Measurements from ENCODE around the gene PTRH1.

PTRH1 gene

DNA sequence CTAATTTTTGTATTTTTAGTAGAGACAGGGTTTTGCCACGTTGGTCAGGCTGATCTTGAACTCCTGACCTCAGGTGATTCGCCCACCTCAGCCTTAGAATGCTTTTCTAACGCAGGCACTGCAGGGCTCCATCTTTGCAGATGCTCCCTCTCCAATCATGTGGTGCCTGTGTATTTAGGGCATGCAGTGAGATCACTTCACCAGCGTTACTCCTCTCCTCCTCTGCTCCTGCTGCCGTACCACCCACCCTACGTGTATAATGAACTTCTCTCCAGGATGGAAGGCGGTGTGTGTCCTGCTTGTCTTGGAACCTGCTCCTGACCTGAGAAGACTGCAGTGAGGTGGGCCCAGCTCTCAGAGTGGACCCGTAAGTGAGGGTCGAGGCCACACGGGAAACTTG lies 22.3 kb downstream of the PTRH1 start:
- no peak for DNase-seq

- DNase-seq: no peak
Observed at GRCh38 chr9:127692071-127692470, 23.4 kb downstream of the PTRH1 start.

- no peak for DNase-seq
Observed at GRCh38 chr9:127690735-127691134, 24.7 kb downstream of the PTRH1 start.

GRCh38 chr9:127689329-127690000 lies 26.0 kb downstream of the PTRH1 start:
- DNase-seq: no peak

- DNase-seq: no peak
Observed at GRCh38 chr9:127686461-127687393, 28.7 kb downstream of the PTRH1 start.

- DNase-seq: no peak
Observed at GRCh38 chr9:127684576-127684975, 30.9 kb downstream of the PTRH1 start.

DNA sequence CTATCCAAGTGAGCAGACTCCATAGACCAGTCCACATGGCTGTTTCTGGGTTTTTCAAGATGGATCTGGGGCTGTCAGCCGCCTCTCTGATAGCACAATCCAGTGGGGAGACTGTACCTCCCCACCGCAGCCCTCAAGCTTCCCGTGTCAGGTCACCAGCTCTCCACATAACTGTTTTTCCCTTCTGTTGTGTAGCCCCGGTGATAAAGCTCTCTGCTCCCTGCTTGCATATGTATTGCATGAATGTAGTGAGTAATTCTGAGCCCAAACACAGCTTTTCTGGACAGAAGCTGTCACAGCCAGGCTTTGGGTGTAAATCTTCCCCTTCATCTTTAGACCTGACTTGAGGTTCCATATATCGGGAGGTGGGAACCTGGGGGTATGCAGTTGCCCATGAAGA lies 31.7 kb downstream of the PTRH1 start:
- no peak for DNase-seq

DNA sequence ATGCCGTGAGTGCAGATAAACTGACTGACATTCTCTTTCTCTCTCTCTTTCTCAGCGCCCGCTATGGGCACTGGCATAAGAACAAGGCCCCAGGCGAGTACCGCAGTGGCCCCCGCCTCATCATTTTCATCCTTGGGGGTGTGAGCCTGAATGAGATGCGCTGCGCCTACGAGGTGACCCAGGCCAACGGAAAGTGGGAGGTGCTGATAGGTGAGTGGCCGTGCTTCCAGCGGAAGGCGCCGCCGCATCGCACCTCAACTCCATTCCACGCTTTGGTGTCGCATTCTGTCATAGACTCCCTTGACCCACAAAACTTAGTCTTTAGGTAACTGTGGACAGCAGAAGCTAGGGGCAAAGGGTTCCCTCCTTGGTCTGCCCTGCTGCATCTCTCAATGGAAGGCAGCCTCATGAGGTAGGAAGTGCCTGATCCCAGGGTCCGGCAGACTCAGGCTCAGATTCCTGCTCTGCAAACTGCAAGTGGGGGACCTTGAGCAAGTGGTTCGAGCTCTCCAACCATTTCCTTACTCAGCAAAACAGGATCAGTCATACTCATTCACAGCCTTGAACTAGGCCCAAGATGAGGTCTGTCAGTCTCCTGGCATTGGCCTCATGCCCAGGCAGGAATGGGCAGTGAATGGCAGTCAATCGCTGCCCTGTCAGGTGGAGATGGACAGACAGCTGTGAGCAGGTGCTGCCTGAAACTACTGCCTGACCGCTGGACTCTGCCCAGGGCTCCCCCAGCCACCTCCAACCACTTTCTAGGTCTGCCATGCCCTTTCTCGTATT lies 32.9 kb downstream of the PTRH1 start:
- no peak for DNase-seq

DNA sequence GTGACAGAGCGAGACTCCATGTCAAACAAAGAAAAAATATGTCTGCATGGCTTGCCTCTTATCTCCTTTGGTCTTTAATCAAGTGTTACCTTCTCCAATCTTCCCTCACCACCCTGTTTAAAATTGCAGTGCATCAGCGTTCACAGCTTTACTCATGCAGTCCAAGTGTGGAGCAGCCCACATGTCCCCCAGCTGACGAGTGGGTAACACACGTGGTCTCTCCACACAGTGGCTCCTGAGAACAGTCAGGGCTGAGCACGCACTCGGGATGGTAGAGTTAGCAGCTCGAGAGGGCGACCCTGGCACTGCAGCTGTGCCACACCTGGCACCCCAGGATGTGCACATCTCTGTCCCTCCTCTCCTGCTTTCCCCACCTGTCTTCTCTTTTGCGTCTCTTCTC lies 34.6 kb downstream of the PTRH1 start:
- DNase-seq: no peak

- DNase-seq: no peak
Observed at GRCh38 chr9:127680226-127680625, 35.2 kb downstream of the PTRH1 start.

GRCh38 chr9:127679506-127679905 lies 36.0 kb downstream of the PTRH1 start:
- no peak for DNase-seq

DNA sequence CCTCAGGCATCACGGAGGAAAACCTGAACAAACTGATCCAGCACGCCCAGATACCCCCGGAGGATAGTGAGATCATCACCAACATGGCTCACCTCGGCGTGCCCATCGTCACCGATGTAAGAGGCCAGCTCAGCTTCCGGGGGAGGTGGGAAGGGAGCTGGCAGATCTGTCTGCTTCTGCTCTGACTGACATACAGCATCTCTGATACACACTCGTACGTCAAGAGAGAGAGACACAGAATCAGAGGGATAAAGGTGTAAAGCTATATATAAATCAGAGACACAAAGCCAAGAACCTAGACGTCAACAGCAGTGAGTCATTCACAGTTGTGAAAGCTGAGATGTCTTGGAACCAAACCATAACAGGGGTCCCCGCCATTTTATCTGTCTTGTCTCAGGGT lies 38.8 kb downstream of the PTRH1 start:
- DNase-seq: no peak

- DNase-seq: no peak
Observed at GRCh38 chr9:127673234-127673633, 42.2 kb downstream of the PTRH1 start.

DNA sequence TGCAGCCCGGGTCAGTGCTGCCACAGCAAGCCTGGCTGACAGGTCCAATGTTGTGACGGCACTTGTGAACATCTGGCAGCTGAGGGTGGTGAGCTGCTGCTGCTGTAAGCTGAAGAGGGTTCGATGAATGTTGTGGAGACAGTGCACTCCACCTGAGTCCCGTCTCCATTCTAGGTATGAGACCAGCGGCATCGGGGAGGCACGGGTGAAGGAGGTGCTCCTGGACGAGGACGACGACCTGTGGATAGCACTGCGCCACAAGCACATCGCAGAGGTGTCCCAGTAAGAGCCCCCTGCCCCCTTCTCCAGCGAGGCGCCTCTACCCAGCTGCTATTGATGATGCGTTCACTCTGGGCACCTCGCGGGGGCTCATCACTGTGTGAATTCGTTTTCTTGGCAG lies 47.6 kb downstream of the PTRH1 start:
- DNase-seq: no peak

- no peak for DNase-seq
Observed at GRCh38 chr9:127667127-127667844, 48.2 kb downstream of the PTRH1 start.

DNA sequence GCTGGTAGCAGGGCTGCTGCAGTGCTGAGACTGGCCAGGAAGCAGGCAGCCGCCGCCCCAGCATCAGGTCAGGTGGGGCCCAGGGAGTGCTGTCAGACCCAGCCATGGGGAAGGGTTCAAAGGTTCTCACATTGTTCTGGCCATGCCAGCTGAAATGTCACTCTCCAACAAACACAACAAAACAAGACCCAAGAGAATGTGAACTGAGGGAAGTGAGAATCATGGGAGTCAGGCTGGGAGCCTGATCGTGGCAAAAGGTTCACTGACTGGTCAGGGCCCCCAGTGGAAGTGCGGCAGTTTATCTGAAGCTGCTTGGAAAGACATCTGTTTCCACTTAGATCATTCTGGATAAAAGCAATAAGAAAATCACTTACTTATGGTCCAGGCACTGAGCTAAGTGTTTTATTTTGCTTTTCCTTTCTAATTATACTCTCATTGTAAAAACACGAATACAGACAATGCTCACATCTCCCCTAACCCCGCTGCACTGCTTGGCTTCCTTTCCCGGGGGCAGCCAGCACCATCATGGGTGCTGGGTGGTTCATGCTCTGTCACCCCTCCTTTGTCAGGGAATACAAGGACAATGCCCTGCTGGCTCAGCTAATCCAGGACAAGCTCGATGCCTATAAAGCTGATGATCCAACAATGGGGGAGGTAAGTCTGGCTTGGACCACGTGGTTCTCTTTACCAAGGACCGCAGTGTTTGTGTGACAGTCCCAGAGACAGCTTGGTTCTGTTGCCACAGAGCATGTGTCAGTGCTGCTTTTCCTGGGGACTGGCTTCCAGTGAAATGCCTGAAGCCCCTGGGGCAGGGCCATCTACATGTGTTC lies 50.6 kb downstream of the PTRH1 start:
- no peak for DNase-seq

GRCh38 chr9:127664324-127664677 lies 51.2 kb downstream of the PTRH1 start:
- DNase-seq: no peak
